NCI-H748 treated with DMSO at 0.1 percent for 48 hours (cell line): Measurements from ENCODE around the gene FAM89B.

Experiments
- DNase-seq: peaks from one replicate; lab custom pipeline; 2025; lab: John Stamatoyannopoulos, UW

Gene FAM89B

DNA sequence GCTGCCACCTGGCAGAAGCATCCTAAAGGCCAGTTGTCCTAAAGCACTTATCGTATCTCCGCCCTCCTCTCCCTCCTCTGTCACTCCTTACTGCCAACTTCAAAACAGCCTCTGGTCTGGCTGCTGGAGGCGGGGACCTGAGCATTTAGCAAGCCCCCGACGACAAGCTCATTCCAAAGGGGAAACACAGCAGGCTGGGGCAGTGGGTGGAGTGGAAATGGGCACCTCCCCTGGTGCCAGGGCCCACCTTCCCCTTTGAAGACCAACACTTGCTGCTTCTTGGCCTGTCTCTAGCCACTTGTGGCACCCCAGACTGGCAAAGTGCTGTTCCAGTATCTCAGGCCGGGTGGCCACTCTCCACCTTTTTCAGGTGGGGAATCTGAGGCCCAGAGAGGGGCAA lies 38.1 kb downstream of the FAM89B start:
- no peak for DNase-seq

DNA sequence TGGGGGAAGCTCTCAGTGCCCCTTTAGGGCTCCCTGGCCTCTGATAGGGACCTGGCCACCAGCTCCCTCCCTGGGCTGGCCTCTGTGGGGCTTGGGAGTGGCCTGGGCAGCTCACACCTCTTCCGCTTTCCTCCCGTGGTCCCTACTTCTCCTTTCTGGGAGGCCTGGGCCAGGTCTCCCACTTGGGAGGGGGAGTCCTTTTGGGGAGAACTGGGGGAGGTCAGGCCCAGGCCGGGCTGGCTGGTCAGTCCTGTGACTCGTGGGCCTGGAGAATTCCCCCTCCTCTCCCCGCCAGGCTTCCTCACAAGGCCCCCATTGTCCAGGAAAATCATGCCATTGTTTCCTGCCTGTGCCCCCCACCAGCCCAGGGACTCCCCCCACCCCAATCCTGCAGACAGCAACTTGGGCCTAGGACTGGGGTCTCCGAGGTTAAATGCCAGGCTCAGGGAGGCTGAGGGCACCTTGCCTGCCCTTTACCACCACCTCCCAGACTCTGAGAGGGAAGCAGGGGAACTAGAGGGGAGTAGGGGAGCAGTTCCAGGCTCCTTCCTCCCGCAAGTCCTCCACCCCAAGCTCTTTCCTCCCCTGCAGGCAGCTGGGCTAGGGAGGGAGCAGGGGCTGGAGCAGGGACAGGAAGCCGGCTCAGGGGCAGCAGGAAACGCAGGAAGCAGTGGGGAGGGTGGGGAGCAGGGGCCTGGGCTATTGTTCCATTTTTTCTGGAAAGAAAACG lies 38.9 kb downstream of the FAM89B start:
- DNase-seq = no peak

DNA sequence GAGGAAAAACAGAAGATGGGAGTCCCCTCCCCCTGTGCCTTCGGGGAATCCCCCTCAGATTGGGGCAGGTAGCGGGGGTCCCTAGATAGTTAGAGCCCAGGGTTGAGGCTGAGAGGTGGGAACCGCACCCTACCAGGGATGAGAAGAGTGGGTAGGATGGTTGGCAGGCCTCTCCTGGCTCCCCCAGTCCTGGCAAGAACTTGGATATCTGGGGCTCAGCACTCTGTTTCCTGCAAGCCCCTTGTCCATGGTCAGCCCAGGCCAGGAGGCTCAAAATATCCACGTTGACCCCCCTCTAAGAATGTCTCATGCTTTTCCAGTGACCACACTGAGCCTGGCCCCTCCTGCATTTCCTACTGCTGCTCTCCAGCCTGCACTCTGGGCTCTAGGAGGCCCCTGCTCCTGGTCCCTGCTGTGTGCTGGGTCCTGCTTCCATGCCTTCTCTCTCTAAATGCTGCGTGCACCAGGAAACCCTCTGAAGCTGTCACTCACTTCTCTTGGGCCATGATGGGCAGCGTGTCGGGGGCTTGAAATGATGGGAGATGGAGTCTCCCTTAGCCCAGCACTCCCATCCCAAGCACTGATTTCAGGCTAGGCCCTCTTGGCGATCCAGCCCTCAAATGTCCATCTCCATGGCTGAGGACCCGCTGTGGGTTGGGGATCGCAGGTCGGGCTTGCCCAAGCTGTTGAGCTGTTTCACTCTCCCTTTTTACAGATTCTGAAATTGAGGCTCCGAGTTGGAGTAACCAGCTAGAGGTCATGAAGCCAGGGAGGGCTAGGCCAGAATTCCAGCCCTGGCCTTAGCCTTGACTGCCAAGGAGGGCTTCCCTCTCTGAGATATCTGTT lies 39.6 kb downstream of the FAM89B start:
- no peak for DNase-seq

DNA sequence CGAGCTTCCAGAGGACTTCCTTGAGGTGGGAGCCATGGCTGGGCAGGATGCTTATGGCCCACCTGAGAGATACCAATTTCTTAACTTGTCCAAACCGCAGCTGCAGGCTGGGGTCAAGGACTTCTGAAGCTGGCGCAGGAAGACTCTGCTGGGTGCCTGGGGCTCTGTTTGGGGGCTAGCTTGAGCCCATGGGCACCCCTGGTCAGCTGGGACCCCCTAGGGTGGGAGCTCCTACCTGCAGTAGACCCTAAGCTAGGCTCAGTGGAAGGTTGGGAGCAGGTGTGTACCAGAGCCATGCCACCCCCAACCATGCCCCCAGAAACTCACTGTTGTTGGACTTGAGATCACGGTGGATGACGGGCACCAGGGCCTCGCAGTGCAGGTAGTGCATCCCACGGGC lies 40.4 kb downstream of the FAM89B start:
- DNase-seq = no peak

DNA sequence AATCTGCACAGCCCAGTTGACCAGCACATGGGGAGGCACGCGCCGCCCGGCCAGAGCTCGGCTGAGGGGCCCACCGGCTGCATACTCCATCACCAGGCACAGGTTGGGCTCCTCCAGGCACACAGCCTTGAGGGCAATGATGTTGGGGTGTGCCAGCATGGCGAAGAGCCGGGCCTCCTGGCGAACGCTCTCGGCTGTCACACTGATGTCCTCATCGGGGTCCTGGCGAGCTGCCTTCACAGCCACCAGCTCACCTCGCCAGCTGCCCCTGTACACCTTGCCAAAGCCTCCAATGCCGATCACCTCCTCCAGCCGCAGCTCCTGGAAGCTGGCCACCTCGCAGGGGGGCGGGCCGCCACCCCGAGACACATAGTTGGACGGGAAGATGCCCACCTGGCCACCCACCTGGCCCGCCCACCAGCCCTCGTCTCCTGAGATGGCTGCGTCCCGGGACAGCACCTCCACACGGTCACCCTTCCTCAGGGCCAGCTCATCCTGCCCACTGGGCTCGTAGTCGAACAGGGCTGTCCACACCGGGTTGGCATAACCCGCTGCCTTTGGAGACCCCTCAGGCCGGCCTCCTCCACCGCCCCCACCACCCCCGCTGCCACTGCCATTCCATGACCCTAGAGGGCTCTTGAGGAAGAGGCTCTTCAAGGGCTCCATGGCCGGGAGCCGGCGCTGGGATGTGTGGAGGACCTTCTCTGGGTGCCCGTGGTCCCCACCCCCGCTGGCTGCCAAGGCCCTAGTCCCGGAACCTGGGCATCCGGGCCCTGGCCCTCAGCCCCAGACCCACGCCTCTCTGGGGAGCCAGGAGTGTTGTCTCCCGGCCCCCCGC lies 41.0 kb downstream of the FAM89B start:
- no peak for DNase-seq

DNA sequence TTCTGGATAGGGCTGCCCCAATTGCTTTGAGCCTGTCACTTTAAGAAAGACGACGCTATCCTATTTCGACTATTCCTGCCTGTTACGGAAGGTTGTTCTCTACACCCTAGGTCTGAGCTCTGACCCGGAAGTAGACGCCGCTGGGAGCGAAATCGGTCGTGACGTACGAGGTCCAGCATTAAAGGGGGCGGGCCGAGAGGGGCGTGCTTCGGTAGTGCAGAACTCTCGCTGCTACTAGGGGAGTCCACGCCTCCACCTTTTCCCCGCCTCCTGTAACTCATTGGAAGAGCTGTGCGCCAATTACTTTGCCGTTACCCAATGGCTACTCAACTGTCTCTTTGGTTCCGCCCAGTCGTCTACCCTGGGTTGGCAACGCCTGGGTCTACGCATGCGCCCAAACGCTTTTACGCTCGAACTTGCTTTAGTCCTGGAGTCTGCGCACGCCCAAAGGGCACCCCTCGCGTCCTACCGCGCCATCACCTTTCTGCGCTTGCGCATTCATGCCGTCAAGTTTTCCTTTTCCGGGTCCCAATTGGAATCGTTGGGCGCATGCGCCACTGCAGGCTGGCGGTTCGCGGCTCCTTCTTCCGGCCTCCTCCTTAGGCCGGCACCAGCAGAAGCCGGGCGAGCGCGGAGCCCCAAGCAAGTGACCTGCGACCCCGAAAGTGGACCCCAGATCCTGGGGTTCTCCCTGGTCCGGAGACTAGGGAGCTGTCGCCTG lies 43.1 kb downstream of the FAM89B start, which contains the start of gene PCNX3:
TSS of gene PCNX3 (plus strand) at position 548 of the 721 bp plus-strand sequence. CDS start 536 bp downstream, outside the sequence.
- peak; percentile 100 for DNase-seq

DNA sequence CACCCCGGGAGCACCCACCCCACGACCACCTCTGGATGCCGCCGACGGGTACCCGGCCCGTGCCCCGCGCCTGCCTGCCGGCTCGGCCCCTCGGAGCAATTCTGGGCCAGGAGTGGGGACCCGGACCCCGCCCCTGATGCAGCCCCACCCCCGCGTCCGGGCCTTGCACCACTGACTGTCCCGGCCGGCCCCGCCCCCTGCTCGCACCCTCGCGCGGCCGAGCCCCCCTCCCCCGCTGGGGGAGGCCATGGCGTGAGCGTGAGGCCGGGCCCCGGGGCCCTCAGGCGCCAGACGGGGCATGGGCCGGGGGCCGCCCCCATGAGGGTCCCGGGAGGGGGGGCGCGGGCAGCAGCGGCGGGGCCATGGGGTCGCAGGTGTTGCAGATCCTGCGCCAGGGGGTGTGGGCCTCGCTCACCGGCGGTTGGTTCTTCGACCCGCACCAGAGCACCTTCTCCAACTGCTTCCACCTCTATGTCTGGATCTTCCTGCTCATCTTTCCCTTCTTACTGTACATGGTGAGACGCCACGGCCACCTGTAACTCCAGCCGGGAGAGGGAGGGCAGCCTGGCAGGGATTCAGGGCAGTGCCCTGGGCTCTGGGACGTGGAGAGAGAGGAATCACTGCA lies 43.7 kb downstream of the FAM89B start:
- DNase-seq = no peak

DNA sequence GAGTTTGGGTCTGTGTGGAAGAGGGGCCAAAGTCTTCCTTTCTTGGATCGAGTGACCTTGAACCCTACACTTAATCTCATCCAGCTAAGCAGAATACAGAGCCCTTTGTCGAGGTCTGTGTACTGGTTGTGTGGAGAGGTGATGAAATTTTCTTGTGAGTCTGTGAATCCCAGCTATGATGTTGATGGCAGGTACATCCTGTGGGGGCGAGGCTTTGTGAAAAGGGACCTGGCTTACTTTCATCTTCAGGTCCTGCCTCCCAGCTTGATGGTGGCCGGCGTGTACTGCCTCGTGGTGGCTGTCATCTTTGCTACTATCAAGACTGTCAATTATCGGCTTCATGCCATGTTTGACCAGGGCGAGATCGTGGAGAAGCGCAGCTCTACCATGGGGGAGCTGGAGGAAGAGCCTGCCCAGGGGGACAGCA lies 44.2 kb downstream of the FAM89B start:
- DNase-seq = no peak

DNA sequence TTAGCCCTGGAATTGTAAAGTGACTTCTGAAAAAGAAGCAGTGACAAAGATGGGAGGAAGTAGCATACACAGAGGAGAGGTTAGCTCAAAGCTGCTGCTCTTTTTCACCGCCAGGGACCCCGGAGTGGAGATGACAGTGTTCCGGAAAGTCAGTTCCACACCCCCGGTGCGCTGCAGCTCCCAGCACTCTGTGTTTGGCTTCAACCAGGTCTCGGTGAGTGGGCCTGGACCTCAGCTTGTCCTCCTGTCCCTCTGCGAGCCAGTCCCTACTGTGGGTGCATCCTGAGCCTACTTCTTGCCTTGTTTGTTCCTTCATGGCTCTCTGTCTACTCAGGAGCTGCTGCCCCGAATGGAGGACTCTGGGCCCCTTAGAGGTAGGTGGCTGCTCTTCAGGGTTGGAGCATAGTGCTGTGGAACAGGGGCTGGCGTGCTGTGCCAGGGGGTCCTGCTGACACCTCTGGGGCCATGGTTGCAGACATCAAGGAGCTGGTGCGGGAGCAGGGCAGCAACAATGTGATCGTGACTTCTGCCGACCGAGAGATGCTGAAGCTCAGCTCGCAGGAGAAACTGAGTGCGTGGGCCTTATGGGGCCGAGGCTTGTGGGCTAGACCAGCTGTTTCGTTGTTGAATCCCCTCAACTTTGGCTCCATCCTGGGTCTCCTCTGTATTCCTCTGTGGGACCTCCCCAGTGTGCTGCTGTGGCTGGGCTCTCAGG lies 45.0 kb downstream of the FAM89B start:
- DNase-seq = no peak

DNA sequence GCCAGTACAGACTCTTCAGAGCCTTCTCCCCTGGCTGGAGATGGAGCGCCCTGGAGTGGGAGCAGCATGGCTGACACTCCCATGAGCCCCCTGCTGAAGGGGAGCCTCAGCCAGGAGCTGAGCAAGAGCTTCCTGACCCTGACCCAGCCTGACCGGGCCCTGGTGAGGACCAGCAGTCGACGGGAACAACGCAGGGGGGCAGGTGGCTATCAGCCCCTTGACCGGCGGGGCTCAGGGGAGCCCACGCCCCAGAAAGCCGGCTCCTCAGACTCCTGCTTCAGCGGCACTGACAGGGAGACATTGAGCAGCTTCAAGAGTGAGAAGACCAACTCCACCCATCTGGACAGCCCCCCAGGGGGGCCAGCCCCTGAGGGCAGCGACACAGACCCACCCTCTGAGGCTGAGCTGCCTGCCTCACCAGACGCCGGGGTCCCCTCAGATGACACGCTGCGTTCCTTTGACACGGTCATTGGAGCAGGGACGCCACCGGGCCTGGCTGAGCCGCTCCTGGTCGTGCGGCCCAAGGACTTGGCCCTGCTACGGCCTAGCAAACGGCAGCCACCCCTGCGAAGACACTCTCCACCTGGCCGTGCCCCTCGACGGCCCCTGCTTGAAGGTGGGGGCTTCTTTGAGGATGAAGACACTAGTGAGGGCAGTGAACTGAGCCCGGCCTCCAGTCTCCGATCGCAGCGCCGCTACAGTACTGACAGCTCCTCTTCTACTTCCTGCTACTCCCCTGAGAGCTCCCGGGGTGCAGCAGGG lies 45.8 kb downstream of the FAM89B start:
- DNase-seq = no peak

DNA sequence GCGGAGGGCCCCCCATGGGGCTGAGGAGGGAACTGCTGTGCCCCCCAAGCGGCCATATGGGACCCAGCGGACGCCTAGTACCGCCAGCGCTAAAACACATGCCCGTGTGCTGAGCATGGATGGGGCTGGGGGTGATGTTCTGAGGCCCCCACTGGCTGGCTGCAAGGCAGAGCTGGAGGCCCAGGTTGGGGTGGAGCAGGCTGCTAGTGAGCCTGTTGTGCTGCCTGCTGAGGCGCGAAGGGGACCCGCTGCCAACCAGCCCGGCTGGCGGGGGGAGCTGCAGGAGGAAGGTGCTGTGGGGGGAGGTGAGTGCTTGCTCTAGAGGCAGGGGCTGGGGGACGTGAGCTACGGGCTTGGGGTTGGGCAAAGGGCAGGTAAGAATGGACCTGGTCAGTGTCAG lies 46.4 kb downstream of the FAM89B start:
- DNase-seq = no peak

DNA sequence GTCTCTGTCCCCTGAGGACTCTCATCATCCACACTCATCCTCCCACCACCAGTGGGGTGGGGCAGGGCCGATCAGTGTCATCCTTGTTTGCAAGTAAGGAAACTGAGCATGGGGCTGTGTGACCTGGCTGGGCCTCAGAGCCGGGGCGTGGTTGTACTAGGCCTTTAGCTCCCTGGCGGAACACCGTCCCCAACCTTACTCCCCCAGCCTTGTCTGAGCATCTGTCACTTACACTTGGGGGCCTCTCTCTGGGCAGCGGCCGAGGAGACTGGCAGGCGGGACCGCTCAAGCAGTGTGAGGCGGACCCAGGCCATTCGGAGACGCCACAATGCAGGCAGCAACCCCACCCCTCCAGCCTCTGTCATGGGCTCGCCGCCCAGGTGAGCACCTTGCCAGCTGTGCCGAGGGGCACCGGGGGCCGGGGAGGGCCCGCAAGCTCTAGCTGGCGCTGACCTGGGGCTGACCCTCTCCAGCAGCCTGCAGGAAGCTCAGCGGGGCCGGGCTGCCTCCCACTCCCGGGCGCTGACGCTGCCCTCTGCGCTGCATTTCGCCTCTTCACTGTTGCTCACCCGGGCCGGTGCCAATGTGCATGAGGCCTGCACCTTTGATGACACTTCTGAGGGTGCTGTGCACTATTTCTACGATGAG lies 47.1 kb downstream of the FAM89B start:
- DNase-seq = no peak

DNA sequence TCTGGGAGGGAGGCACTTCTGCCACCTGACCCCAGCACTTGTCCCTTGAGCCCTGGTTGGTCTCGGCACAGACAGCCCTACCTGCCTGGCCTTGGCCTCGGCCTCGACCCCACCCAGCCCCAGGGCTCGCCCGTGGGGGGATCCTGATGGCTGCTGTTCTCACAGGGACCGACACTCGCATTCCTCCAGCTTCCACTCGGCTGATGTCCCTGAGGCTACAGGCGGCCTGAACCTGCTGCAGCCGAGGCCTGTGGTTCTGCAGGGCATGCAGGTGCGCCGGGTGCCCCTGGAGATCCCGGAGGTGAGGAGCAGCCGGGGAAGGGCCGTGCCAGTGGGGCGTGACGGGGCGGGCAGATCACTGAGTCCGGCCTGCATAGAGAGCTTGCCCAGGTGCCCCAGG lies 48.3 kb downstream of the FAM89B start:
- DNase-seq = no peak

DNA sequence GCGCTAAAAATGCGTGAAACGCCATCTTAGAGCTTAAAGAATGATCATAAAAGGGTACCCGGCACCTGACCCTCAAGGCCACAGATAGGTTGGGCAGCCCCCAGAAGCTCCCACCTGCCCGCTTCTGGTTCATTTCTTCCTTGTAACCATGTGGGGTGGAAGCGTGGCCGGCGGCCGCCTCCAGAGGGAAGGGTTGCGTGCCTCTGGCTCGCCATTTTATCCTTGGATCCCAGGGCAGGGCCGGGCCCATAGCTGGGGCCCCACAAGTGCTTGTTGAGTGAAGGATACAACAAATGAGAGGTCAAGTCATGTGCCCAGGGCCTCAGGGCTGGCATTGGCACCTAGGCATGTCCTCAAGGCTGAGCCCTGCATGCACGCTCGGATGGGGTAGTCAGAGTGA lies 49.1 kb downstream of the FAM89B start:
- no peak for DNase-seq

DNA sequence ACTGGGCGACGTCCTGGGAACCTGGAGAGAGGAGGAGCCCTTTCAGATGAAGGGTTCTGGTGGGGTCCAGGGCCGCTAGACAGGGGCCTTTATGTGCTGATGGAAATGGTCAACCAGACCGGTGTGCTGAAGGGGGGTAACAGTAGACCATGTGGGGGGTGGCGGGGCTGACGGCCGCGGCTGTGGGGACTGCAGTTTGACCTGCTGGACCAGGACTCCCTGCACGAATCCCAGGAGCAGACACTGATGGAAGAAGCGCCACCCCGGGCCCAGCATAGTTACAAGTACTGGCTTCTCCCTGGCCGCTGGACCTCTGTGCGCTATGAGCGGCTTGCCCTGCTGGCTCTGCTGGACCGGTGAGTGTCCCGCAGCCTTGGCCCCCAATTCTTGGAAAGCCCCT lies 49.7 kb downstream of the FAM89B start:
- DNase-seq = no peak

DNA sequence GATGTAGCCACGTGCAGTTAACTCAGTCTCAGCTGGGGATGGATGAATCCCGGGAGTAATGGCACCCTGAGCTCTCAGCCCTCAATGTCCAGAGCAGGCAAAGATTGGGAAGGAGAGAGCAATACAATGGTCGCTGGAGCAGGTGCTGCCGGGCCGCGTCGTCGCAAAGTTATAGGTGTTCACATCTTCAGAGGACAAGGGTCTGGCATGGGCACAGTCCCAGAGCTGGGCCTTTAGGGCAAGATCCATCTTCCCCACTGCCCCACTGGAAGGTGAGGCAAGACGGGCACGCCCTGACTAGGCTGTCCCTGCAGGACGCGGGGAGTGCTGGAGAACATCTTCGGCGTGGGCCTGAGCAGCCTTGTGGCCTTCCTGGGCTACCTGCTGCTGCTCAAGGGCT lies 50.8 kb downstream of the FAM89B start:
- no peak for DNase-seq
